ENCODE results near the gene C10orf90.

The C10orf90 gene

GRCh38 chr10:126456632-126457031 is 213.9 kb downstream of the C10orf90 start:
- no peak overlapping the region for H3K4me3 ChIP-seq (ENCODE audit: insufficient read depth, low read length, poor library complexity, severe bottlenecking)
- H3K79me2 ChIP-seq (ENCODE audit: insufficient read depth, low read length) = no peaks in the 10 kb centered on the region
- H3K4me2 ChIP-seq (ENCODE audit: low read depth, low read length, poor library complexity, severe bottlenecking) = no peak overlapping the region
- H3K9me3 ChIP-seq (ENCODE audit: insufficient read depth, low read length) = no peaks in the 10 kb centered on the region
- no peaks in the 10 kb centered on the region for H3F3A ChIP-seq (ENCODE audit: insufficient read depth)
- no peak overlapping the region for H2AFZ ChIP-seq (ENCODE audit: low read depth, low read length, severe bottlenecking)
- TF ChIP-seq CTCF (IDR thresholded peaks at IDR 0.05; ENCODE audit: insufficient read depth, low read length, poor library complexity, severe bottlenecking) (no peak), EZH2phosphoT487 (conservative IDR thresholded peaks at IDR 0.05; ENCODE audit: low read length) (no peak)
- H3K27me3 ChIP-seq (ENCODE audit: low read length) = no peaks in the 10 kb centered on the region
- no peaks in the 10 kb centered on the region for H3K9me2 ChIP-seq (replicated peaks; ENCODE audit: insufficient read depth, low read length)
- H4K20me1 ChIP-seq (ENCODE audit: low read depth, low read length) = no peaks in the 10 kb centered on the region
- no peak overlapping the region for H3K9ac ChIP-seq (ENCODE audit: low read length)
- H3K36me3 ChIP-seq (ENCODE audit: low read length) = no peaks in the 10 kb centered on the region
- H3K27ac ChIP-seq (ENCODE audit: low read depth, low read length) = no peak overlapping the region

GRCh38 chr10:126455766-126456405 is 214.6 kb downstream of the C10orf90 start:
- Histone ChIP-seq H4K20me1 (ENCODE audit: low read depth, low read length) (no peaks in the 10 kb centered on the region), H3K79me2 (ENCODE audit: insufficient read depth, low read length) (no peaks in the 10 kb centered on the region), H3K9me3 (ENCODE audit: insufficient read depth, low read length) (no peaks in the 10 kb centered on the region), H3K27me3 (ENCODE audit: low read length) (no peaks in the 10 kb centered on the region), H3K27ac (ENCODE audit: low read depth, low read length) (no peak overlapping the region), H3K9me2 (replicated peaks; ENCODE audit: insufficient read depth, low read length) (no peaks in the 10 kb centered on the region), H3K9ac (ENCODE audit: low read length) (no peak overlapping the region), H3K4me3 (ENCODE audit: insufficient read depth, low read length, poor library complexity, severe bottlenecking) (no peak overlapping the region), H3F3A (ENCODE audit: insufficient read depth) (no peaks in the 10 kb centered on the region), H3K36me3 (ENCODE audit: low read length) (no peaks in the 10 kb centered on the region), H3K4me2 (ENCODE audit: low read depth, low read length, poor library complexity, severe bottlenecking) (no peak overlapping the region), H2AFZ (ENCODE audit: low read depth, low read length, severe bottlenecking) (no peak overlapping the region)
- TF ChIP-seq CTCF (IDR thresholded peaks at IDR 0.05; ENCODE audit: insufficient read depth, low read length, poor library complexity, severe bottlenecking) (no peak), EZH2phosphoT487 (conservative IDR thresholded peaks at IDR 0.05; ENCODE audit: low read length) (no peak)

- Histone ChIP-seq H3K4me2 (ENCODE audit: low read depth, low read length, poor library complexity, severe bottlenecking) (no peak overlapping the region), H3K79me2 (ENCODE audit: insufficient read depth, low read length) (no peaks in the 10 kb centered on the region), H3K9me2 (replicated peaks; ENCODE audit: insufficient read depth, low read length) (no peaks in the 10 kb centered on the region), H3K27ac (ENCODE audit: low read depth, low read length) (no peak overlapping the region), H2AFZ (ENCODE audit: low read depth, low read length, severe bottlenecking) (no peak overlapping the region), H3K4me3 (ENCODE audit: insufficient read depth, low read length, poor library complexity, severe bottlenecking) (no peak overlapping the region), H4K20me1 (ENCODE audit: low read depth, low read length) (no peaks in the 10 kb centered on the region), H3F3A (ENCODE audit: insufficient read depth) (no peaks in the 10 kb centered on the region), H3K9me3 (ENCODE audit: insufficient read depth, low read length) (no peaks in the 10 kb centered on the region), H3K36me3 (ENCODE audit: low read length) (no peaks in the 10 kb centered on the region), H3K9ac (ENCODE audit: low read length) (no peak overlapping the region), H3K27me3 (ENCODE audit: low read length) (no peaks in the 10 kb centered on the region)
- TF ChIP-seq CTCF (IDR thresholded peaks at IDR 0.05; ENCODE audit: insufficient read depth, low read length, poor library complexity, severe bottlenecking) (no peak), EZH2phosphoT487 (conservative IDR thresholded peaks at IDR 0.05; ENCODE audit: low read length) (no peak)
Measured at GRCh38 chr10:126455036-126455765, 215.3 kb downstream of the C10orf90 start.

Data from SU-DHL-6 (cell line).